Astrocyte (in vitro differentiated cells and primary cell): ENCODE data around the gene CUL5. TPM values are rescaled to one million over a fixed set of nuclear protein-coding genes. Genes with fewer than 3 reads are reported as not detected.
A peak's percentile ranks its signal among the peaks of the same experiment; 100 is the strongest.

Source experiments
- DNase-seq: peaks from one replicate; pipeline ENCODE4 v3.0.0-alpha.2; 2010; ENCODE audit warnings: low read depth
- FAIRE-seq: peaks from 2 replicates; lab custom pipeline; 2011; peaks lifted over from hg19 to GRCh38; lab: Jason Lieb, UNC
- H2AFZ ChIP-seq: 2 replicates; pipeline ENCODE4 v1.6.0; 2012; ENCODE audit warnings: low read depth, low read length, inconsistent platforms
- H3K27ac ChIP-seq: 2 replicates; pipeline ENCODE4 v1.5.1; 2011; ENCODE audit warnings: low read depth, low read length, inconsistent platforms
- H3K27me3 ChIP-seq: 2 replicates; pipeline ENCODE4 v1.6.0; 2011; ENCODE audit warnings: low read length, inconsistent platforms; ENCODE audit not compliant: insufficient read depth
- H3K36me3 ChIP-seq: 2 replicates; pipeline ENCODE4 v1.5.1; 2011; ENCODE audit warnings: low read length, inconsistent platforms; ENCODE audit not compliant: insufficient read depth
- H3K4me1 ChIP-seq: 2 replicates; pipeline ENCODE4 v1.5.1; 2011; ENCODE audit warnings: low read length, inconsistent platforms; ENCODE audit not compliant: insufficient read depth
- H3K4me2 ChIP-seq: 2 replicates; pipeline ENCODE4 v1.6.0; 2012; ENCODE audit warnings: low read length, inconsistent platforms
- H3K4me3 ChIP-seq: 2 replicates; pipeline ENCODE4 v1.5.1; 2011; ENCODE audit warnings: low read depth, mild to moderate bottlenecking, low read length, inconsistent platforms; ENCODE audit not compliant: insufficient read depth
- H3K79me2 ChIP-seq: 2 replicates; pipeline ENCODE4 v1.6.0; 2012; ENCODE audit warnings: mild to moderate bottlenecking, low read length, inconsistent platforms; ENCODE audit not compliant: insufficient read depth
- H3K9ac ChIP-seq: 2 replicates; pipeline ENCODE4 v1.6.0; 2012; ENCODE audit warnings: mild to moderate bottlenecking, low read length, inconsistent platforms
- H3K9me3 ChIP-seq: 2 replicates; pipeline ENCODE4 v1.5.1; 2012; ENCODE audit warnings: low read depth, mild to moderate bottlenecking, low read length, inconsistent platforms; ENCODE audit not compliant: insufficient read depth
- H4K20me1 ChIP-seq: 2 replicates; pipeline ENCODE4 v1.6.0; 2012; ENCODE audit warnings: low read length, inconsistent platforms; ENCODE audit not compliant: insufficient read depth
- H3K27ac Mint-ChIP-seq: one replicate; pipeline ENCODE4 v1.8.0; 2021; ENCODE audit warnings: mild to moderate bottlenecking, mixed read lengths; ENCODE audit not compliant: unreplicated experiment
- H3K27me3 Mint-ChIP-seq: one replicate; pipeline ENCODE4 v1.8.0; 2021; ENCODE audit warnings: low read depth, mixed read lengths; ENCODE audit not compliant: unreplicated experiment
- H3K36me3 Mint-ChIP-seq: one replicate; pipeline ENCODE4 v1.8.0; 2021; ENCODE audit warnings: low read depth, mixed read lengths; ENCODE audit not compliant: unreplicated experiment
- H3K4me1 Mint-ChIP-seq: one replicate; pipeline ENCODE4 v1.8.0; 2021; ENCODE audit warnings: low read depth, mixed read lengths; ENCODE audit not compliant: unreplicated experiment
- H3K4me3 Mint-ChIP-seq: one replicate; pipeline ENCODE4 v1.8.0; 2021; ENCODE audit warnings: mild to moderate bottlenecking, moderate library complexity, mixed read lengths; ENCODE audit not compliant: unreplicated experiment
- H3K9me3 Mint-ChIP-seq: one replicate; pipeline ENCODE4 v1.8.0; 2021; ENCODE audit warnings: mild to moderate bottlenecking, mixed read lengths; ENCODE audit not compliant: unreplicated experiment
- CTCF ChIP-seq: IDR thresholded peaks from 2 replicates; pipeline ENCODE4 v1.5.1; 2011; ENCODE audit warnings: low read depth, mild to moderate bottlenecking, inconsistent platforms, low read length, moderate library complexity; ENCODE audit not compliant: insufficient read depth
- EZH2 ChIP-seq: IDR thresholded peaks from 2 replicates; pipeline ENCODE4 v1.6.1; 2012; ENCODE audit warnings: mild to moderate bottlenecking, low read length, inconsistent platforms; ENCODE audit not compliant: insufficient read depth
- total RNA-seq: library from RNA; stranded (reverse); gene quantifications from 2 replicates; pipeline ENCODE4 v1.2.1, GENCODE V29; 2021

The CUL5 gene
- total RNA-seq, 1 donor from 2014 or later = 40.9 TPM

- DNase-seq (no peak), FAIRE-seq (no peak)
- no peaks in the 10 kb centered on the region for H3K9me3 Mint-ChIP-seq
- no peak overlapping the region for H2AFZ ChIP-seq
- H3K27me3 ChIP-seq = no peaks in the 10 kb centered on the region
- H3K27ac ChIP-seq = no peak overlapping the region
- no peaks in the 10 kb centered on the region for H3K27me3 Mint-ChIP-seq
- H3K4me2 ChIP-seq = no peak overlapping the region
- TF ChIP-seq CTCF (no peak), EZH2 (no peak)
- H3K4me3 Mint-ChIP-seq = no peak overlapping the region
- peaks cover 4% of the 10 kb centered on the region for H3K79me2 ChIP-seq
- H3K27ac Mint-ChIP-seq = no peak overlapping the region
- H3K4me3 ChIP-seq = no peak overlapping the region
- H3K9ac ChIP-seq = no peak overlapping the region
- H4K20me1 ChIP-seq = no peaks in the 10 kb centered on the region
- H3K36me3 Mint-ChIP-seq = peaks cover 16% of the 10 kb centered on the region
- H3K9me3 ChIP-seq = no peaks in the 10 kb centered on the region
- no peaks in the 10 kb centered on the region for H3K4me1 Mint-ChIP-seq
- peaks cover 17% of the 10 kb centered on the region for H3K36me3 ChIP-seq
- H3K4me1 ChIP-seq = no peaks in the 10 kb centered on the region
Observed at GRCh38 chr11:108063410-108063809, 54.7 kb downstream of the CUL5 start.

GRCh38 chr11:108069947-108070346, 61.2 kb downstream of the CUL5 start:
- FAIRE-seq = no peak
- peak overlapping the region; percentile 24 for H3K4me2 ChIP-seq

More at GRCh38 chr11:108069947-108070346, 61.2 kb downstream of the CUL5 start:
- H4K20me1 ChIP-seq = no peaks in the 10 kb centered on the region
- H3K4me3 Mint-ChIP-seq = peak overlapping the region; percentile 27
- H3K36me3 ChIP-seq = peaks cover 12% of the 10 kb centered on the region
- no peaks in the 10 kb centered on the region for H3K4me1 ChIP-seq
- no peaks in the 10 kb centered on the region for H3K27me3 ChIP-seq
- TF ChIP-seq EZH2 (no peak), CTCF (no peak)
- H3K9ac ChIP-seq = no peak overlapping the region
- peak overlapping the region; percentile 88 for H3K27ac Mint-ChIP-seq
- no peaks in the 10 kb centered on the region for H3K9me3 ChIP-seq
- H3K4me3 ChIP-seq = no peak overlapping the region
- no peaks in the 10 kb centered on the region for H3K9me3 Mint-ChIP-seq
- no peaks in the 10 kb centered on the region for H3K27me3 Mint-ChIP-seq
- peak overlapping the region; percentile 11 for H3K27ac ChIP-seq
- peaks cover 11% of the 10 kb centered on the region for H3K36me3 Mint-ChIP-seq
- H2AFZ ChIP-seq = no peak overlapping the region
- DNase-seq = peak; percentile 63
- H3K79me2 ChIP-seq = peaks cover 4% of the 10 kb centered on the region
- peaks cover 4% of the 10 kb centered on the region for H3K4me1 Mint-ChIP-seq
